22Rv1 (cell line): ENCODE data around the gene GLOD4.

Experiments used
- CTCF ChIP-seq: fragments of 450-650 bp; IDR thresholded peaks from 2 replicates; pipeline ENCODE4 v1.5.1; 2017; ENCODE audit warnings: mild to moderate bottlenecking
- ZFX ChIP-seq: fragments of 450-650 bp; IDR thresholded peaks from 2 replicates; pipeline ENCODE4 v1.6.1; 2017; ENCODE audit warnings: antibody characterized with exemption, borderline replicate concordance

- TF ChIP-seq CTCF (no peak), ZFX (no peak)
These were observed 9.7 kb upstream of the GLOD4 start for GRCh38 chr17:791829-792228.
